CD4-positive, alpha-beta T cell (primary cell): ENCODE results near the gene DIAPH1. TPM values are rescaled to one million over a fixed set of nuclear protein-coding genes. Genes with fewer than 3 reads are reported as not detected.

Experiments
- ATAC-seq: fragments of 200-7000 bp; cut with Tn5 transposase; one replicate; pipeline ENCODE4 v1.10.0; 2022; ENCODE audit warnings: mild to moderate bottlenecking; ENCODE audit not compliant: poor library complexity
- CTCF ChIA-PET: fragments of 350-600 bp; sonication (Branson Sonifier 250); formaldehyde crosslinking; loops from one replicate; lab custom pipeline; 2021; ENCODE audit warnings: antibody characterized with exemption, inconsistent platforms; lab: Charles Lee
- POLR2A ChIA-PET: fragments of 350-600 bp; sonication (Branson Sonifier 250); formaldehyde crosslinking; loops from one replicate; lab custom pipeline; 2021; ENCODE audit warnings: antibody characterized with exemption, inconsistent platforms; lab: Charles Lee
- DNase-seq, 14 experiments: peaks; one replicate each; pipeline ENCODE4 v3.0.0-alpha.2; 2013 to 2020; ENCODE audit warnings: mixed read lengths in 2 of 14
- H3K27ac ChIP-seq, 2 donors: one replicate each; pipeline versions ENCODE4 v1.5.1 to v1.7.0; 2013; ENCODE audit warnings: low read length in 2 of 2, low read depth in 1 of 2, mild to moderate bottlenecking in 1 of 2
- H3K27me3 ChIP-seq, 2 experiments: 1 replicate in 1 of 2; 2 replicates in 1 of 2; pipeline versions ENCODE4 v1.6.1 to v1.7.0; 2013; ENCODE audit warnings: low read length in 2 of 2, control low read depth in 1 of 2, mild to moderate bottlenecking in 1 of 2, moderate library complexity in 1 of 2; ENCODE audit not compliant: insufficient read depth in 2 of 2, control insufficient read depth in 1 of 2
- H3K36me3 ChIP-seq: one replicate; pipeline ENCODE4 v1.6.1; 2013; ENCODE audit warnings: low read length, control low read depth; ENCODE audit not compliant: insufficient read depth
- H3K4me1 ChIP-seq: one replicate; pipeline ENCODE4 v1.6.1; 2013; ENCODE audit warnings: low read length, control low read depth; ENCODE audit not compliant: insufficient read depth
- H3K4me3 ChIP-seq: one replicate; pipeline ENCODE4 v1.5.1; 2013; ENCODE audit warnings: mild to moderate bottlenecking, low read length, moderate library complexity
- H3K9me3 ChIP-seq, 2 experiments: 1 replicate in 1 of 2; 2 replicates in 1 of 2; pipeline versions ENCODE4 v1.6.1 to v1.7.0; 2013; ENCODE audit warnings: low read length in 2 of 2, mild to moderate bottlenecking in 2 of 2, control low read depth in 1 of 2, moderate library complexity in 1 of 2; ENCODE audit not compliant: control insufficient read depth in 1 of 2, insufficient read depth in 1 of 2
- H3K27ac Mint-ChIP-seq: one replicate; pipeline ENCODE4 v1.8.0; 2020; ENCODE audit warnings: mixed read lengths
- H3K27me3 Mint-ChIP-seq: one replicate; pipeline ENCODE4 v1.8.0; 2021; ENCODE audit warnings: mixed read lengths
- H3K36me3 Mint-ChIP-seq: one replicate; pipeline ENCODE4 v1.8.0; 2021; ENCODE audit warnings: low read depth, mixed read lengths
- H3K4me1 Mint-ChIP-seq: one replicate; pipeline ENCODE4 v1.8.0; 2021; ENCODE audit warnings: low read depth, mixed read lengths
- H3K4me3 Mint-ChIP-seq: one replicate; pipeline ENCODE4 v1.8.0; 2020; ENCODE audit warnings: mild to moderate bottlenecking, mixed read lengths
- H3K9me3 Mint-ChIP-seq: one replicate; pipeline ENCODE4 v1.8.0; 2020; ENCODE audit warnings: mixed read lengths
- CTCF ChIP-seq: fragments of 200-600 bp; IDR thresholded peaks from one replicate; pipeline ENCODE4 v1.8.0; 2022; ENCODE audit warnings: antibody characterized with exemption, mild to moderate bottlenecking
- intact Hi-C, 2 experiments: fragments of 100-400 bp; cut with DNase I in 1 of 2; cut with micrococcal nuclease in 1 of 2; formaldehyde crosslinking; loops; one replicate each; pipeline versions ENCODE4 v1.15.1 to v1.9.0; 2023 to 2025; cut with DNase I, micrococcal nuclease
- total RNA-seq, 174 experiments: library from RNA in 2 of 174; stranded (reverse) in 2 of 174; gene quantifications; one replicate each; pipeline ENCODE4 v1.2.3 and lab custom pipeline; 2021 to 2026

The DIAPH1 gene
- total RNA-seq, 2 experiments from 2014 or later = 159 to 161 TPM

DNA sequence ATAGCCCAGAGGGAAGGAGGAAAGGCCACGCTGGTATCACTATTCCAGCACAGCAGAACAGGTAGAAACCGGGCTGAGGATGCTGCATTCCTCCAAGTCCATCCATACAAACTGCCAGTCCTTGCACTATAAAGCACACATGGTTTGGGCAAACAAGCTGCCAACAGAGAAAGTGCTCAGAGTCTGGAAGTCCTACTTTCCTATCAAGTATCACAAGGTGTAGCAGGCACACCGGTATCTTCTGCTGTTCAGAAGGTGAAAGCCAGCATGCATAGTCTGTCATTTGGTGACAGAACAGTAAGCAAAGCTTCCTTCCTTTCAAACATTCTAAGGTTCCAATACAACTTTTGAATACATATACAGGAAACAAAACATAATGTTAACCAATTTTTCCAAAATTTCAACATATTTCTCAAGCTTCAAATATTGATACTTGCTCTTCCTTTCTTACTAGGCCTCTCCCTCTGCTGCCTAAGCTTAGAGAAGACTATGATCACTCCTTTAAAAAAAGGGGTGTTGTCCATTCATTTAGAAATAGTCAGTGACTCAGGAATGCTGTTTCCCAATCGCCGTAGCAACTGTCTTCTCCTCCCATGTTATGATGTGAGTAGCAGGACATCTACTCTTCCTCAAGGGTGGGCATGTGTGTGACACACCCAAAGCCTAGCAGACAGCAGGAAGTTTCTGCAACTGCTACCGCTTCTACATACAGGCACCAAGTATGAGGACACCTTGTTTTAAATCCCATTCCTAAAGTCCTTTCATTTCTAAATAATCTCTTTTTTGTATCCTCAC, 14.7 kb downstream of the DIAPH1 start:
- Mint-ChIP-seq H3K4me3 (peak overlapping the region; percentile 76), H3K27ac (peak overlapping the region; percentile 91), H3K4me1 (peaks cover 90% of the 10 kb centered on the region), H3K36me3 (peaks cover 4% of the 10 kb centered on the region), H3K9me3 (no peaks in the 10 kb centered on the region), H3K27me3 (no peaks in the 10 kb centered on the region)
- TF ChIP-seq CTCF = no peak
- POLR2A ChIA-PET = interaction anchor here (0.8 to 7.5 kb wide), 5 partner anchors 10 to 33 kb away, joined by 3 to 153 read pairs (median 13); partner anchors contain the start of genes DIAPH1, HDAC3 and RELL2
- peak overlapping the region; percentile 24 for H3K4me3 ChIP-seq
- intact Hi-C loops = loop anchor here in 1 of 2 experiments (1.0 to 2.0 kb wide), 2 partner anchors 11 to 15 kb away; partner anchors contain the start of gene DIAPH1
- DNase-seq = peak in 4 of 14 experiments; percentile 32 to 74 (median 68)
- H3K27ac ChIP-seq = peak overlapping the region; percentile 33 to 84
- H3K27me3 ChIP-seq = no peaks in the 10 kb centered on the region
- H3K9me3 ChIP-seq = no peaks in the 10 kb centered on the region
- no peaks in the 10 kb centered on the region for H3K36me3 ChIP-seq
- ATAC-seq = peak; percentile 27
- H3K4me1 ChIP-seq = peaks cover 70% of the 10 kb centered on the region
- CTCF ChIA-PET = interaction anchor here (1.0 to 8.3 kb wide), 3 partner anchors 12 to 15 kb away, joined by 5 to 79 read pairs (median 27); partner anchors contain the start of gene DIAPH1

GRCh38 chr5:141602606-141603005, 16.2 kb downstream of the DIAPH1 start:
- H3K4me3 Mint-ChIP-seq = peak overlapping the region; percentile 77
- peaks cover 8% of the 10 kb centered on the region for H3K36me3 Mint-ChIP-seq
- H3K9me3 Mint-ChIP-seq = no peaks in the 10 kb centered on the region
- no peak for TF ChIP-seq CTCF
- ChIA-PET POLR2A (interaction anchor here (1.0 to 2.1 kb wide), 3 partner anchors 10 to 34 kb away, joined by 4 to 18 read pairs (median 6); partner anchors contain the start of genes HDAC3 and RELL2), CTCF (interaction anchor here (2.7 to 8.3 kb wide), 3 partner anchors 11 to 38 kb away, joined by 9 to 79 read pairs (median 27); partner anchors contain the start of gene DIAPH1)
- H3K4me1 Mint-ChIP-seq = peaks cover 90% of the 10 kb centered on the region
- H3K27me3 Mint-ChIP-seq = no peaks in the 10 kb centered on the region
- H3K27ac ChIP-seq = peak overlapping the region; percentile 33 to 84
- peaks cover 66% of the 10 kb centered on the region for H3K4me1 ChIP-seq
- no peak overlapping the region for H3K4me3 ChIP-seq
- H3K36me3 ChIP-seq = no peaks in the 10 kb centered on the region
- peak overlapping the region; percentile 91 for H3K27ac Mint-ChIP-seq
- peaks cover 0 to 1% of the 10 kb centered on the region in 2 experiments for H3K9me3 ChIP-seq
- DNase-seq (no peak), ATAC-seq (no peak)
- H3K27me3 ChIP-seq = no peaks in the 10 kb centered on the region
- intact Hi-C loops = no loop called here

GRCh38 chr5:141598391-141599345, 20.1 kb downstream of the DIAPH1 start:
- H3K9me3 Mint-ChIP-seq = no peaks in the 10 kb centered on the region
- H3K4me1 Mint-ChIP-seq = peaks cover 80% of the 10 kb centered on the region
- H3K36me3 ChIP-seq = peaks cover 14% of the 10 kb centered on the region
- H3K9me3 ChIP-seq = peaks cover 0 to 5% of the 10 kb centered on the region in 2 experiments
- no peaks in the 10 kb centered on the region for H3K27me3 Mint-ChIP-seq
- peak in 1 of 14 experiments; percentile 52 for DNase-seq
- H3K27ac ChIP-seq = peak overlapping the region in 1 of 2 donors; percentile 75
- peak overlapping the region; percentile 35 for H3K4me3 Mint-ChIP-seq
- H3K27ac Mint-ChIP-seq = peak overlapping the region; percentile 91
- ChIA-PET CTCF (interaction anchor here (0.9 to 8.3 kb wide), 4 partner anchors 11 to 34 kb away, joined by 3 to 79 read pairs (median 8); partner anchors contain the start of gene DIAPH1), POLR2A (interaction anchor here (1.0 to 3.5 kb wide), 7 partner anchors 7 to 37 kb away, joined by 4 to 25 read pairs (median 5); partner anchors contain the start of genes DIAPH1, HDAC3 and RELL2)
- no peak overlapping the region for H3K4me3 ChIP-seq
- intact Hi-C loops = loop anchor here in 1 of 2 experiments (2.0 kb wide), 1 partner anchor 18 kb away; no protein-coding TSS in a partner anchor
- peaks cover 34% of the 10 kb centered on the region for H3K36me3 Mint-ChIP-seq
- H3K4me1 ChIP-seq = peaks cover 70% of the 10 kb centered on the region
- no peak for TF ChIP-seq CTCF
- no peaks in the 10 kb centered on the region for H3K27me3 ChIP-seq
- ATAC-seq = peak; percentile 62
